Thymus (tissue), 11 donors: ENCODE results near the gene FREM2. TPM values are rescaled to one million over a fixed set of nuclear protein-coding genes. Genes with fewer than 3 reads are reported as not detected.

ENCODE experiments used
- DNase-seq, 9 donors: peaks; one replicate each; pipeline ENCODE4 v3.0.0-alpha.2; 2013; ENCODE audit warnings: low spot score in 9 of 9, low read depth in 6 of 9, missing footprints in 1 of 9
- H3K27ac ChIP-seq, 2 donors: one replicate each; pipeline ENCODE4 v1.5.1; 2013; ENCODE audit warnings: control low read depth in 1 of 2, low read depth in 1 of 2, low read length in 1 of 2, mild to moderate bottlenecking in 1 of 2, moderate library complexity in 1 of 2
- H3K27me3 ChIP-seq, 2 donors: one replicate each; pipeline ENCODE4 v1.5.1; 2013; ENCODE audit warnings: low read length in 1 of 2; ENCODE audit not compliant: control insufficient read depth in 2 of 2, insufficient read depth in 1 of 2
- H3K36me3 ChIP-seq, 2 donors: one replicate each; pipeline ENCODE4 v1.5.1; 2013; ENCODE audit warnings: low read length in 1 of 2, mild to moderate bottlenecking in 1 of 2, moderate library complexity in 1 of 2; ENCODE audit not compliant: control insufficient read depth in 2 of 2, insufficient read depth in 2 of 2
- H3K4me1 ChIP-seq, 2 donors: one replicate each; pipeline ENCODE4 v1.5.1; 2013; ENCODE audit warnings: low read length in 2 of 2; ENCODE audit not compliant: control insufficient read depth in 2 of 2, insufficient read depth in 2 of 2
- H3K4me3 ChIP-seq, 2 donors: one replicate each; pipeline ENCODE4 v1.5.1; 2013; ENCODE audit warnings: low read length in 2 of 2, control low read depth in 1 of 2, mild to moderate bottlenecking in 1 of 2
- H3K9me3 ChIP-seq, 2 donors: one replicate each; pipeline ENCODE4 v1.5.1; 2013; ENCODE audit warnings: low read length in 1 of 2, mild to moderate bottlenecking in 1 of 2; ENCODE audit not compliant: control insufficient read depth in 2 of 2, insufficient read depth in 1 of 2
- WGBS: extraction: QIAGEN DNeasy Blood & Tissue Kit; methylation state at CpG from one replicate; pipeline ENCODE4 v1.1.7; 2013; 5-methylcytosine and 5-hydroxymethylcytosine counted together
- polyA plus RNA-seq: library from polyadenylated mRNA; stranded (reverse); fragments of 200-250 nt; gene quantifications from one replicate; pipeline ENCODE4 v1.2.3, GENCODE V29; 2013
- total RNA-seq: library from RNA; stranded (reverse); fragments of 120-200 nt; gene quantifications from one replicate; pipeline ENCODE4 v1.2.4, GENCODE V29; 2013
- donor health status: healthy.

Gene FREM2
- total and polyA plus RNA-seq, 2 donors = 0.16 to 1.9 TPM

GRCh38 chr13:38908574-38908973 is 221.7 kb downstream of the FREM2 start:
- Histone ChIP-seq H3K27ac (no peak overlapping the region), H3K4me3 (no peak overlapping the region), H3K9me3 (no peaks in the 10 kb centered on the region), H3K4me1 (no peaks in the 10 kb centered on the region), H3K36me3 (no peaks in the 10 kb centered on the region), H3K27me3 (no peaks in the 10 kb centered on the region)
- 93% methylated on average over 2 of the region's 2 CpGs for WGBS
- no peak for DNase-seq

GRCh38 chr13:38914070-38914469 is 227.2 kb downstream of the FREM2 start:
- Histone ChIP-seq H3K4me1 (no peaks in the 10 kb centered on the region), H3K27me3 (no peaks in the 10 kb centered on the region), H3K36me3 (no peaks in the 10 kb centered on the region), H3K27ac (no peak overlapping the region), H3K9me3 (no peaks in the 10 kb centered on the region), H3K4me3 (no peak overlapping the region)
- 90% methylated on average over 6 of the region's 6 CpGs for WGBS
- no peak for DNase-seq

- Histone ChIP-seq H3K4me3 (no peak overlapping the region), H3K36me3 (no peaks in the 10 kb centered on the region), H3K4me1 (no peaks in the 10 kb centered on the region), H3K9me3 (no peaks in the 10 kb centered on the region), H3K27ac (no peak overlapping the region), H3K27me3 (no peaks in the 10 kb centered on the region)
- 70% methylated on average over 2 of the region's 2 CpGs for WGBS
- DNase-seq = no peak
Observed at GRCh38 chr13:38921081-38921480, 234.2 kb downstream of the FREM2 start.

GRCh38 chr13:38922170-38922569 is 235.3 kb downstream of the FREM2 start:
- DNase-seq = no peak
- Histone ChIP-seq H3K4me3 (no peak overlapping the region), H3K9me3 (no peaks in the 10 kb centered on the region), H3K36me3 (no peaks in the 10 kb centered on the region), H3K4me1 (no peaks in the 10 kb centered on the region), H3K27ac (no peak overlapping the region), H3K27me3 (no peaks in the 10 kb centered on the region)
- whole genome bisulfite sequencing = 95% methylated on average over 1 of the region's 1 CpG

- Histone ChIP-seq H3K27me3 (no peaks in the 10 kb centered on the region), H3K9me3 (no peaks in the 10 kb centered on the region), H3K4me1 (no peaks in the 10 kb centered on the region), H3K36me3 (no peaks in the 10 kb centered on the region), H3K4me3 (no peak overlapping the region), H3K27ac (no peak overlapping the region)
- no peak for DNase-seq
Observed at GRCh38 chr13:38933786-38934185, 246.9 kb downstream of the FREM2 start.
